GM20431 (cell line): ENCODE measurements around the gene KBTBD3.
"Not testable (repeated sequence)": the region's sequence is repeated elsewhere in the genome, so short reads cannot be mapped to it uniquely, and the experiment has no call there.

Experiments used
- in situ Hi-C: fragments of 300-500 bp; cut with MseI, MboI; formaldehyde crosslinking; loops from one replicate; pipeline ENCODE4 v1.15.0; 2020; ENCODE audit warnings: low sequenced_read_pairs; ENCODE audit not compliant: unreplicated experiment

KBTBD3 gene

GRCh38 chr11:106014035-106014434 lies 63.1 kb downstream of the KBTBD3 start:
- in situ Hi-C loops, result no loop called here

GRCh38 chr11:106012744-106013143 lies 64.4 kb downstream of the KBTBD3 start:
- in situ Hi-C loops, result no loop called here

GRCh38 chr11:106011481-106011880 lies 65.7 kb downstream of the KBTBD3 start:
- in situ Hi-C loops, result no loop called here

- in situ Hi-C loops, result not testable (repeated sequence)
Observed at GRCh38 chr11:106003094-106003493, 74.1 kb downstream of the KBTBD3 start.

- in situ Hi-C loops, result no loop called here
Observed at GRCh38 chr11:106001304-106002012, 75.7 kb downstream of the KBTBD3 start.
